Measurements from ENCODE around the gene THAP8. TPM values are rescaled to one million over a fixed set of nuclear protein-coding genes. Genes with fewer than 3 reads are reported as not detected.
A peak's percentile ranks its signal among the peaks of the same experiment; 100 is the strongest.
"Not testable (repeated sequence)": the region's sequence is repeated elsewhere in the genome, so short reads cannot be mapped to it uniquely, and the experiment has no call there.

The THAP8 gene
- total RNA-seq, 1 donor from 2014 or later: 4.1 TPM

GRCh38 chr19:36043952-36044351 lies 10.1 kb downstream of the THAP8 start:
- DNase-seq (ENCODE audit: missing footprints): no peak
- intact Hi-C loops (cut with DNase I): no loop called here
- ATAC-seq: no peak

GRCh38 chr19:36041831-36042230 lies 12.3 kb downstream of the THAP8 start:
- intact Hi-C loops (cut with DNase I): no loop called here
- peak; percentile 52 for ATAC-seq
- DNase-seq (ENCODE audit: missing footprints): no peak

- ATAC-seq; intact Hi-C loops (cut with DNase I); DNase-seq (ENCODE audit: missing footprints): not testable (repeated sequence)
Measured at GRCh38 chr19:36041092-36041491, 13.0 kb downstream of the THAP8 start.

GRCh38 chr19:36040495-36040894 lies 13.6 kb downstream of the THAP8 start:
- ATAC-seq (no peak), DNase-seq (ENCODE audit: missing footprints) (no peak)
- intact Hi-C loops (cut with DNase I): no loop called here

- ATAC-seq (peak; percentile 84), DNase-seq (ENCODE audit: missing footprints) (peak; percentile 78)
- intact Hi-C loops (cut with DNase I): no loop called here
Measured at GRCh38 chr19:36032251-36033104, 21.6 kb downstream of the THAP8 start, which contains the start of gene CLIP3. TSS of gene CLIP3 (minus strand) at chr19:36032873. CDS start at chr19:36032357, 516 bp downstream.

- ATAC-seq: no peak
- intact Hi-C loops (cut with DNase I): no loop called here
- DNase-seq (ENCODE audit: missing footprints): no peak
Measured at GRCh38 chr19:36031308-36031707, 22.8 kb downstream of the THAP8 start.

GRCh38 chr19:36030264-36031148 lies 23.6 kb downstream of the THAP8 start:
- DNase-seq (ENCODE audit: missing footprints) (no peak), ATAC-seq (no peak)
- intact Hi-C loops (cut with DNase I): no loop called here

GRCh38 chr19:36028313-36029041 lies 25.6 kb downstream of the THAP8 start:
- DNase-seq (ENCODE audit: missing footprints): no peak
- no peak for ATAC-seq
- intact Hi-C loops (cut with DNase I): no loop called here

- intact Hi-C loops (cut with DNase I): no loop called here
- no peak for ATAC-seq
- DNase-seq (ENCODE audit: missing footprints): no peak
Measured at GRCh38 chr19:36027696-36028095, 26.4 kb downstream of the THAP8 start.

GRCh38 chr19:36026091-36026876 lies 27.8 kb downstream of the THAP8 start:
- ATAC-seq (no peak), DNase-seq (ENCODE audit: missing footprints) (no peak)
- intact Hi-C loops (cut with DNase I): no loop called here

- ATAC-seq: no peak
- intact Hi-C loops (cut with DNase I): no loop called here
- no peak for DNase-seq (ENCODE audit: missing footprints)
Measured at GRCh38 chr19:36025541-36025940, 28.5 kb downstream of the THAP8 start.

GRCh38 chr19:36023432-36023831 lies 30.7 kb downstream of the THAP8 start:
- intact Hi-C loops (cut with DNase I): no loop called here

GRCh38 chr19:36019061-36019670 lies 34.9 kb downstream of the THAP8 start:
- intact Hi-C loops (cut with DNase I): no loop called here
- ATAC-seq (no peak), DNase-seq (ENCODE audit: missing footprints) (no peak)

More at GRCh38 chr19:36023432-36023831, 30.7 kb downstream of the THAP8 start:
- DNase-seq (ENCODE audit: missing footprints) (no peak), ATAC-seq (no peak)

GRCh38 chr19:36014012-36014924 lies 39.8 kb downstream of the THAP8 start, which contains the start of gene ALKBH6:
TSS of gene ALKBH6 (minus strand) at chr19:36014213. CDS start at chr19:36013397, 816 bp downstream.
- intact Hi-C loops (cut with DNase I): loop anchor here (1.0 to 5.0 kb wide), 2 partner anchors 40 to 82 kb away; partner anchors contain the start of genes THAP8 and WDR62
- ATAC-seq (peak; percentile 99), DNase-seq (ENCODE audit: missing footprints) (peak; percentile 100)

GRCh38 chr19:36013280-36014011 lies 40.6 kb downstream of the THAP8 start:
- intact Hi-C loops (cut with DNase I): loop anchor here (1.0 to 5.0 kb wide), 2 partner anchors 41 to 81 kb away; partner anchors contain the start of genes THAP8 and WDR62
- ATAC-seq (no peak), DNase-seq (ENCODE audit: missing footprints) (no peak)

GRCh38 chr19:36010402-36010801 lies 43.7 kb downstream of the THAP8 start:
- intact Hi-C loops (cut with DNase I): loop anchor here (5.0 kb wide), 1 partner anchor 78 kb away; no protein-coding TSS in a partner anchor
- no peak for DNase-seq (ENCODE audit: missing footprints)

More at GRCh38 chr19:36010402-36010801, 43.7 kb downstream of the THAP8 start:
- ATAC-seq: no peak

Data from Right ventricle myocardium inferior (tissue), 1 donor.